ENCODE measurements around the gene TLR1. TPM values are rescaled to one million over a fixed set of nuclear protein-coding genes. Genes with fewer than 3 reads are reported as not detected.
"Not testable (repeated sequence)": the region's sequence is repeated elsewhere in the genome, so short reads cannot be mapped to it uniquely, and the experiment has no call there.

Gene TLR1
- total RNA-seq, 6 experiments from 2014 or later = 5.1 to 10.5 (median 7.8) TPM

GRCh38 chr4:38775326-38775725, 29.3 kb downstream of the TLR1 start:
- DNase-seq (no peak), ATAC-seq (no peak)
- intact Hi-C loops (cut with DNase I) = no loop called here
- 79% methylated on average over 2 of the region's 2 CpGs for WGBS (ENCODE audit: insufficient coverage, low coverage, low lambda C conversion rate, missing lambda C conversion rate)
- H3K27ac ChIP-seq = no peak overlapping the region
- H3K27me3 ChIP-seq = no peaks in the 10 kb centered on the region
- H3K36me3 ChIP-seq = no peaks in the 10 kb centered on the region
- H3K9me3 ChIP-seq = no peaks in the 10 kb centered on the region
- no peak for TF ChIP-seq CTCF (IDR thresholded peaks at IDR 0.05)
- TF ChIP-seq POLR2A (IDR thresholded peaks at IDR 0.05) = no peak
- H3K4me3 ChIP-seq = no peak overlapping the region
- no peaks in the 10 kb centered on the region for H3K4me1 ChIP-seq

- 60% methylated on average over 8 of the region's 8 CpGs for WGBS (ENCODE audit: insufficient coverage, low coverage, low lambda C conversion rate, missing lambda C conversion rate)
- intact Hi-C loops (cut with DNase I) = no loop called here
- Histone ChIP-seq H3K27me3 (no peaks in the 10 kb centered on the region), H3K36me3 (no peaks in the 10 kb centered on the region), H3K4me1 (no peaks in the 10 kb centered on the region), H3K9me3 (no peaks in the 10 kb centered on the region), H3K27ac (no peak overlapping the region), H3K4me3 (no peak overlapping the region)
- TF ChIP-seq CTCF (IDR thresholded peaks at IDR 0.05) (no peak), POLR2A (IDR thresholded peaks at IDR 0.05) (no peak)
- no peak for ATAC-seq
- DNase-seq = no peak
These were observed 30.2 kb downstream of the TLR1 start for GRCh38 chr4:38774181-38774955.

GRCh38 chr4:38770281-38770680, 34.3 kb downstream of the TLR1 start:
- H3K27me3 ChIP-seq; ATAC-seq; H3K4me1 ChIP-seq; H3K36me3 ChIP-seq; DNase-seq; H3K4me3 ChIP-seq; intact Hi-C loops (cut with DNase I); H3K9me3 ChIP-seq; H3K27ac ChIP-seq: not testable (repeated sequence)
- 79% methylated on average over 2 of the region's 2 CpGs for WGBS (ENCODE audit: insufficient coverage, low coverage, low lambda C conversion rate, missing lambda C conversion rate)

DNA sequence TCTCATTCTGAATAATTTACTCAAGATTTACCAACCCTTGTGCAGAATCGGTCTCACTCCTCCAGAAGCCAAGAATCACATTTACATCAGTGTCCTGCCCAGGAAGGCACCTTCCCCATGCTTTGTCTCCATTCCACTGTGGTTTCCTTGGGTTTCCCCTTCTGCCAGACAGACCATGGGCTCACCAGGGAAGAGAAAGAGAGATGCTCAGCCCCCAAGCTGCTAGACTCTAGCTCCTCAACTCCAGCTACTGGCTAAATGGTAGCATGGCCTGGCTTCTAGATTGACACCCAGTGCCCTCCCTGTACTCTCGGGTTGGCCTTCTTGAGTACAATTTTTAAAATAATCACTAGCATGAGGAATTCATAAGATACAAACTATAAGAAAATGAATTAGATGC, 34.7 kb downstream of the TLR1 start:
- Histone ChIP-seq H3K27ac (no peak overlapping the region), H3K4me1 (no peaks in the 10 kb centered on the region), H3K4me3 (no peak overlapping the region), H3K36me3 (no peaks in the 10 kb centered on the region), H3K9me3 (no peaks in the 10 kb centered on the region), H3K27me3 (no peaks in the 10 kb centered on the region)
- TF ChIP-seq CTCF (IDR thresholded peaks at IDR 0.05) (no peak), POLR2A (IDR thresholded peaks at IDR 0.05) (no peak)
- intact Hi-C loops (cut with DNase I) = no loop called here
- 84% methylated on average over 2 of the region's 2 CpGs for WGBS (ENCODE audit: insufficient coverage, low coverage, low lambda C conversion rate, missing lambda C conversion rate)
- ATAC-seq (no peak), DNase-seq (no peak)

DNA sequence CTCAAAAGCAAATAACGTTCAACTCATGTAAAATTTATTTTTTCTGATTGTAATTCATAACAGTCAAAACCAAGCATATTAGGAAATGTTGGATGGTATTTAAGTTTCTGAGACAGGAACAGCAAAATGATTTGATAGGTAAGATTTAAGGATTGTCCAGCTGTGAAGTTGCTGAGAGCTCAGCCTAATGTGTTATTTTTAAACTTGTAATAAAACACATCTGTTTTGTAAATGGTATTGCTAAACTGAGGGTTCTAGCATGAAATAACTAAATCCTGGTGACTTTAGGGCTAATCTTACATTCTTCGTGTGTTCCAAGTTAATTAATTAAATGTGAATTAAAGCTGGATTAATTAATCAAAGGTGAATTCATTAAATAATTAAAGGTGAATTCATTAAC, 35.1 kb downstream of the TLR1 start:
- intact Hi-C loops (cut with DNase I) = no loop called here
- ATAC-seq (no peak), DNase-seq (no peak)
- 47% methylated on average over 2 of the region's 2 CpGs for WGBS (ENCODE audit: insufficient coverage, low coverage, low lambda C conversion rate, missing lambda C conversion rate)
- Histone ChIP-seq H3K27me3 (no peaks in the 10 kb centered on the region), H3K4me3 (no peak overlapping the region), H3K4me1 (no peaks in the 10 kb centered on the region), H3K9me3 (no peaks in the 10 kb centered on the region), H3K27ac (no peak overlapping the region), H3K36me3 (no peaks in the 10 kb centered on the region)
- TF ChIP-seq CTCF (IDR thresholded peaks at IDR 0.05) = no peak
- TF ChIP-seq POLR2A (IDR thresholded peaks at IDR 0.05) = no peak
